ENCODE measurements around the gene ENTPD7.
"Not testable (repeated sequence)": the region's sequence is repeated elsewhere in the genome, so short reads cannot be mapped to it uniquely, and the experiment has no call there.

- not testable (repeated sequence) for TF ChIP-seq ATF2 (tag by site-specific recombination; IDR thresholded peaks at IDR 0.05; ENCODE audit: low read depth); CTCF (tag by site-specific recombination; IDR thresholded peaks at IDR 0.05); ZNF639 (tag by site-specific recombination; IDR thresholded peaks at IDR 0.05); SCRT2 (tag by site-specific recombination; IDR thresholded peaks at IDR 0.05); ZNF792 (tag by site-specific recombination; IDR thresholded peaks at IDR 0.05)
Observed at GRCh38 chr10:99734111-99734510, 74.8 kb downstream of the ENTPD7 start.

All from HEK293 (cell line).